ENCODE results near the gene ZFYVE27.

The ZFYVE27 gene

DNA sequence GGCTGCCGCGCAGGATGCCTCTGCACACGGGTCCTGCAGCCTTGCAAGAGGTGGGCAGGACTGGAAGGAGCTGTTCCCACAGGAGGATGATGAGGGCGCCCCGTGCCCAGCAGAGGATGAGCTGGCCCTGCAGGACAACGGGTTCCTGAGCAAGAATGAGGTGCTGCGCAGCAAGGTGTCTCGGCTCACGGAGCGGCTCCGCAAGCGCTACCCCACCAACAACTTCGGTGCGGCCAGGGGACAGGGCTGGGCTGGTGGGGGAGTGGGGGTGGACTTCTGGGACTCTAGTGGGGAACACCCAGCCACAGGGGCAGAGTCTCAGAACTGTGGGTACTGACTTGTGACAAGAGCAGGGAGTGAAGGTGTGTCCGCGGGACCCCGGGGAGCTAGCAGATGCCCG lies 16.0 kb downstream of the ZFYVE27 start:
- no peak for DNase-seq

DNA sequence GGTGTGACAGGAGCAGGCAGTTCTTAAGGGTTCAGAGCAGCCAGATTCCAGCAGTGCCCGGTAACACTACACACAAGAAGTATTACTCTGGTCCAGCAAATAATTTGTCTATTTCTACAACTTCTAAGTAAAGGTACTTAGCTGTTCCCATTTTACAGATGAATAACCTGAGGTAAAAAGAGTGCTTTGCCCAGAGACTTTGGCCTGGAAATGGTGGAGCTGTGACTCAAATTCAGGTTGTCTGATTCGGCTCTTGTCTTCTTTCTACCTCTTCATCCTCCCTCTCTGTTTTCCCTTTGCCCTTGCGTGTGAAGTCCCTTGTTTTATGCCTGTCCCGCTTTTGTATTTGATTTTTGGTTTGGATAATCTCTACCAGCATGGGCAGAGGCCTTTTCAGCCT lies 17.8 kb downstream of the ZFYVE27 start:
- no peak for DNase-seq

DNA sequence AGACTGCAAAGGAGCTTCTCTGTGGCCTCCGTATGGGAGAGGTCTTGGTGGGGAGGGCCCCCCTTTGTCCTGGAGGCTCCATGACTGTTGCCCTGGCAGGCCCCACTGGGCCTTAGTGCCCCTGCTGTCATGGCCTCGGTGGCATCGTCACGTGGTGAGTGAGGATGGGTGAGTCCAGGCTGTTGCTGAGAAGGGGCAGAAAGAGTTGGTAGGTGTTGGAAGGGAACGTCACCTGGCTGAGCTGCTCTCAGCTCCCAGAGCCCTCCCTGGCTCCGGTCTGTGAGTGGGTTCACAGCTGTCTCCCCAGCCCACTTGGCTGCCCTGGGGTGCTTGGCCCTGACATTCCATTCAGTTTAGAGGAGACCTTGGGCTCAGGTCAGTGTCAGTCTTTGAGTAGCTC lies 18.8 kb downstream of the ZFYVE27 start:
- no peak for DNase-seq

DNA sequence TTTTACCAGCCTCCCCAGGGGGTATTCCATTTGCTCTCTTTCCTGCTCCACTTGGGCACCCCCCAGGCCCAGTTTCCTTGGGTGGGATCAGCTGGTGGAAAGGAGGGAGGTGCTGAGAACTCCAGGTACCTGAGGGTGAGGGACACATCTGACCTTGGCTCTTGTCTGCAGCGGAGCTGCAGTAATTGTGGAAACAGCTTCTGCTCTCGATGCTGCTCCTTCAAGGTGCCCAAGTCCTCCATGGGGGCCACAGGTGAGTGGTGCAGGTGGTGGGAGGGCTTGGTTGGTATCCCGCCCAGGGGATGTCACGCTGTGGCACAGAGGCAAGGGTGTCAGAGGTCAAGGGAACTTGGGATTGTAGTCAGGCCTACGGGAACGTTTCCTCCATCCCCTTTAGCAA lies 20.5 kb downstream of the ZFYVE27 start:
- DNase-seq = no peak

DNA sequence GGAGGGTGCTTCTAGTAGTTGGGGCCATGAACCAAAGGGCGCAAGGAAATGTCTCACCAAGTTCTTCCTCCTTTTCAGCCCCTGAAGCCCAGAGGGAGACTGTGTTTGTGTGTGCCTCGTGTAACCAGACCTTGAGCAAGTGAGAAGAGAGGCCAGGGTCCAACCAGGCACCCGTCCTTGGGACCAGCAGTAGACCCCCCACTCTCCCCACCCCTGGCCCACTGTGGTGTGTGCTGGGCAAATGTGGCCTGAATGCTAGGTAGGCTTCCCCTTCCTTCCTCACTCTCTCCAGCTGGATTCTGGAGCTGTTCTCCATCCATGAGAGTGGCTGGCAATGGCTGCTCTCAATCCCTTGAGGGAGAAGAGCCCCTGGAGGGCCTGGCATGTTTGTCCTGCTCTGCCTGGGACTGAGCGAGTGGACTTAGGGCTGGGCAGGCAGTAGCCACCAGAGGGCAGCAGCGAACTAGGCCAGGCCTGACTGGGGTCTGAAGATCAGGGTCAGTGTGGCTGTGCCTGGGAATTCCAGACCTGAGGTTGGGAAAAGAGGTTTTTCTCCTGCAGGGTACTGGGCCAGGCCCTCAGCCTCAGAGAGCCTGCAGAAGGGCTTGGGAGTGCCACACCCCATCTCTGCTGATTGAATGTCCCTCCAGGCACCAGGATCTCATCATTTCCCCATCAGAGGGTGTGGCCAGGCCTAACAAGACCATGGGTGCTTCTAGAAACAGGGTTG lies 22.4 kb downstream of the ZFYVE27 start:
- DNase-seq = no peak

DNA sequence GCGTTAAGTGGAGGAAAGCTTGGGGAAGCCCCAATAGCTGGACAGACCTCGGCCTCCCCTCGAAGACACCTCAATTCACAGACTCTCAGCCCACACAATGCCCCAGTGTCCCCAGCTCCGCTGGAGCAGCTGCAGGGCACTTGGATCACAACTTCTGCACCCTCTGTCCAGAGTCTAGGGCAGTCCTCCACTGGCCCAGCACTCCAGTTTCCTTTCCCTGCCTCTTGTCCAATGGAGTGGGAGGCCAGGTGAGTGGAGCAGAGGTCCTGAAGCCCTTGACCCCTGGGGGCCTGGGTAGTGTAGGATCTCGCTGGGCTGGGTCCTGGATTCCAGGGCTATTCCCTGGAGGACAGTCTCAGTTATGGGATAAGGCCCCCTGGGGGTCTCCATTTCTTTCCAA lies 23.0 kb downstream of the ZFYVE27 start:
- no peak for DNase-seq

DNA sequence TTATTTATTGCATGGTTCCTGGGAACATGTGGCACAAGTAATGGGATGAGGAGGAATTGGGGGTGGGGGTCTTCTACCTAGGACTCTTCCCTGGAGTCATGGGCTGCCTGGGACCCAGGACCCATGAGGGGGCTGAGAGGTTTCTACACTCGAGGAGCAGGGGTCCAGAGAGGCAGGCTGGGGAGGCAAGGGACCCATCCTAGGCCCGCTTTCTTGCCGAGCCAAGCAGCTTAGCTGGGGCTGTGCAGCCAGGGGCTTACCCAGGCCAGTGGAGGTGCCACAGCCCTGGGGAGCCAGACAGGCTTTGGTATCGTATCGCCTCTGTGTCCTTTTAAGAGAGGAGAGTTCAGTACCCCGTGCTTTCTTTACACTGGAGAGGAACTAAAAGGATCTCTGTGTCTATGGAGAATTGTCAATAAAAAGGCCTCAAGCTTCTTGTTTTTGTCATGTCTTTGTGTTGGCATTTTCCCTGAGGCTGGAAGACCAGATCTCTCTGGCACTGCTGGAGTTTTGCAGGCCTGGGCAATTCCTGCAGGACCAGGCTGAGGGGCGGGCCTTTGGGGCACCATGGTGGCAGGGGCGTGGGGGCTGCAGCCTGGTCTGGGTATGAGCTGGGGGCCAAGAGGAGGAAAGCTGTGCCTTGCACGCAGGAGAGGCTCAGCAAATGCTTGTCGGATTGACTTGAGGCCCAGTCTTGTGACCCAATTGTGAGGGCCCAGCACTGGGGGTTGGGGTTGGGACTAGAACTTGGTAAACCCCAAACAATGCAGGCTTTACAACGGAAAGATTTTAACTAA lies 23.7 kb downstream of the ZFYVE27 start:
- DNase-seq = no peak

DNA sequence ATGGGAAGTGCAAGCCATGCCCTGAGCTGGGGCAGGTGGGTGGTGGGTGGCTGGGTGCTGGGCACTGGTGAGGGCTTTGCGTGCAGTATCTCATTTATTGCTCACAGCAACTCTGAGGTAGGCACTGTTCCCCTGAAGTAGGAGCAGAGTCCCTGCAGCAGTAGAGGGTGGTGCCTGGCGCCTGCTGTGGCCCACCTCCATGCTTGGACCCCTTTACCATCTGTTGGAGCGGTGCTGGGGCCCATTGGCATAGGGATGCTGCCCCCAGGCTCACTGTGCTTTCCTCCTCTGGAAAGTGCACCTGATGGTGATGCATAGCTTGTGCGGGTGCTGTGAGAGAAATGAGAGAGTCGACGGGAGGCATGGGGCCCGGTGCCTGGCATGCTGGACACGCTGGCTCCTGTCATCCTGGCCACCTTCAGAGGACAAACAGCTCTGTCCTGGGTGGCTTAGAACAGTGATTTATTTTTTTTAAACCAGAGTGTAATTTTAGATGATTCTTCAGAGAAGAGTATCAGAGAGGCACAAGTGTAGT lies 24.5 kb downstream of the ZFYVE27 start:
- DNase-seq = no peak

DNA sequence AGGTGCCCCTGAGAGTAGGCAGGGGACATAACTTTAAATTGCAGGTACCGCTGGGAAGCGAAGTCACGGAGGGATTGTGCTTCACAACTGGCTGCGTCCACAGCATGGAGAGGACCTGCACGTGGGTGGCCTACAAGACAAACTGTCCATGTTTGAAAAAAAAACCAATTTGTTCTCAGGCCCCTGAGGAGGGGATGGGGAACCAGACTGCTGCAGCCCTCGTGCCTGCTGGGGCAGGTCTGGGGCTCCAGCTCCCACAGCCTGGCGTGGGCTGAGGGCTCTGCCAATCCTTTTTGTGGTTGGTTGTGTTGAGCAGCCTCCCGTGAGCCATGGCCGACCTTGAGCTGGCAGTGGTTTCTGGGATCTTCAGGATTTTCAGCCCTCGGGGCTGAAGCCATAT lies 25.1 kb downstream of the ZFYVE27 start:
- no peak for DNase-seq

DNA sequence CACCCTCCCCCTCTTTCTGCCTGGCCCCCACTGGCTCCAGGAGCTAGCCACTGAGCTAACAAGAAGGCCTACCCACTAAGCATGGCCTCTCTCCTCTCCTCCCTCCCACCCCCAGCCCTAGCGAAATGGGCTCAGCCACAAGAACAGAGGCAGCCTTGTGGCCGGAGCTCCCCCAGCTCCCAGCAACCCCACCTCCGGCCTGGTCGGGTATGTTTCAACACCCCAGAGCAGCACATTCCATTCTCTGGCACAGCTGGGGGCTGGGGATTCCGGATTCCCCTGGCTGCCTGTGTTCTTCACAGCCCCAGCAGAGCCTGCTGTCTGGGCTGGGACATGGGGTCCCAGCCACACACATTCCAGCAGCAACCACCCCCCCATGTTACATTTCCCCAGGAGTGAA lies 25.9 kb downstream of the ZFYVE27 start:
- DNase-seq = no peak

DNA sequence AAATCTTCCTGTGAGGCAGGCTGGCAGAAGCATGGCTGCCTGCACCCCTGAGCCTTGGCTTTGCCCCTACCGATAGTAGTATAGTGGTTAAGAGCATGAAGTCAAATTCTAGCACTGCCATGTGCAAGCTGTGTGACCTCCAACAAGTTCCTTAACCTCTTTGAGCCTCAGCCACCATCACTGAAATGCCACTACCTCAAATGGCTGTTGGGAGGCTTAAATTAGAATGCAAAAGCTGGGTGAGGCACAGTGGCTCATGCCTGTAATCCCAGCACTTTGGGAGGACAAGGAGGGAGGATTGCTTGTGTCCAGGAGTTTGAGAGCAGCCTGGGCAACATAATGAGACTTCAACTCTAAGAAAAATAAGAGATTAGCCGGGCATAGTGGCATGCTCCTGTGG lies 26.5 kb downstream of the ZFYVE27 start:
- DNase-seq = no peak

DNA sequence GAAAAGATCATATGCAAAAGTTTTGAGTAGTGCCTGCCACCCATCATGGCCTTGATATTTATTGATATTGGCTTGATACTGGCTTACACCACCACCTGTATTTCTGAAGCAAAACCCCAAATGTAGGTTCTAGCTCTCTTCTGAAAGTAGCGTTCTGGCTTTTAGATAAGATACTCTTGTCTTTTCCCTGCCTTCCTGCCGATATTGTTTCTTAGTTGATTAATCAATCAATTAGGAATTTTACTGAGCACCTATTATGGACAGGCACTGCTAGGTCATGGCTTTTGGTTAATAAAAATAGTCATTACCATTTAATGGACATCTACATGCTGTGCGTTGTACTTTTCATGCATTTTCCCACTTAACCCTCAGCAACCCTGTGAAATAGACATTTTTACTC lies 27.0 kb downstream of the ZFYVE27 start:
- no peak for DNase-seq

DNA sequence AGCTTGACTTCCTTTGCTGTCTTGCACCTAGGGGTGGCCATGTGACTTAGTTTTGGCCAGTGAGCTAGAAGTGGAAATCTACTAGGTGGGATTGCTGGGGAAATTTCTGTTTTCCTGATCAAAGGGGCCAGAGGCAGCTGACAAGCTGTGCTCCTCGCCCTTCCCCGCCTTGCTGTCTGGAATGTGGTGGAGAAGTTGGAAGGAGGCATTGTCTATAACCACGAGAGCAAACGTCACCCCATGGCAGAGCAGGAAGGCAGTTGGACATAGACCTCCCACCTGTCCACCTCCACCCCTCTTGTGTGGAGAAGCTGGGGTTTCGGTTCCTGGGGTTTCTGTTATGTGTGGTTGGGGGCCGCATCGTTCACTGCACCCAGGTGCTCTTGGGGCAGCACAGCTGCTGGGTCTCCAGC lies 27.6 kb downstream of the ZFYVE27 start:
- no peak for DNase-seq

DNA sequence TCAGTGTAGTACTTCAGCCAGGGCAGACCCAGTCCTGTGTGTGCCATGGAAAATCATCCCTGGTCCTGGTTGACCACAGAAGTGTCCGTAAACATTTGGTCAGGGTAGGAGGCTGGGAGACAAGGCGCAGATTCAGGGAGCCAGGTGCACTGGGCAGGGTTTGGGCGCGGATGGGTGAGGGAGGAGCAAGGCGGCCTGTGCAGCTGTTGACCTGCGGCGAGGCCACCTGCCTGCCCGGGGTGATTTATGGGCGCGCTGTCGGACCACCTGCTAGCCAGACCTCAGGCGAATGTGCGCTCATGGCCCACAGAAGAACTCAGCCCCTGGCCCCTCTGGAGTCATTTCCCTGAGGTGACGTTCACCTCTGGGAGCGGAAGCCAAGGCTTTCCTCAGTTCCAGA lies 28.3 kb downstream of the ZFYVE27 start:
- no peak for DNase-seq

DNA sequence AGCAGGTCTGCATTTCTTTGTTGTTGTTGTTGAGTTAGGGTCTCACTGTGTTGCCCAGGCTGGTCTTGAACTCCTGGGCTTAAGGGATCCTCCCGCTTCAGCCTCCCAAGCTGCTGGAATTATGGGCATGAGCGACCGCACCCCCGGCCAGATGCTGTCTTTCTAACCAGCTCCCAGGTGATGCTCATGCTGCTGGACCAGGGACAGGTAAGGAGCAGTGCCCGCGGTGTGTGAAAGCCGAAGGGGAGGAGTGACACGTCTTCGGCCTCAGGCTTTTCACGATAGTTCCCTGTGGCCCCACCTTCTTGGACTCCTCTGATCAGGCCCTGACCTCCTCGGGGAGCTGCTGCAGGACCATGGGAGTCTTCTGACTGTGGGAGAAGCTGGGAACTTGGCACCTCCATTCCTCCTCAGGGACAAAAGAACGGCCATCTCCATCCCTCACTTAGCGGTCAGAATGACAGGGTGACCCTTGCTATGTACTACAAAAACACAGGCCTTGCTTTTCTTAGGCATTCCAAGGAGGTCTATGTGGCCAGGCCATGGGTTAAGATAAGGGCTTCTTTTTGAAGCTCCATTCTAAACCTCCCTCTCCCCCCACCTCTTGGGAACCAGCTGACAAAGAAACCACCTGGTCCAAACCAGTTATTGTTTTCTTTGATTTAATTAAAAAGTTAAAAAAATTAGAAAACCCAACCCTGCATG lies 29.3 kb downstream of the ZFYVE27 start:
- DNase-seq = no peak

DNA sequence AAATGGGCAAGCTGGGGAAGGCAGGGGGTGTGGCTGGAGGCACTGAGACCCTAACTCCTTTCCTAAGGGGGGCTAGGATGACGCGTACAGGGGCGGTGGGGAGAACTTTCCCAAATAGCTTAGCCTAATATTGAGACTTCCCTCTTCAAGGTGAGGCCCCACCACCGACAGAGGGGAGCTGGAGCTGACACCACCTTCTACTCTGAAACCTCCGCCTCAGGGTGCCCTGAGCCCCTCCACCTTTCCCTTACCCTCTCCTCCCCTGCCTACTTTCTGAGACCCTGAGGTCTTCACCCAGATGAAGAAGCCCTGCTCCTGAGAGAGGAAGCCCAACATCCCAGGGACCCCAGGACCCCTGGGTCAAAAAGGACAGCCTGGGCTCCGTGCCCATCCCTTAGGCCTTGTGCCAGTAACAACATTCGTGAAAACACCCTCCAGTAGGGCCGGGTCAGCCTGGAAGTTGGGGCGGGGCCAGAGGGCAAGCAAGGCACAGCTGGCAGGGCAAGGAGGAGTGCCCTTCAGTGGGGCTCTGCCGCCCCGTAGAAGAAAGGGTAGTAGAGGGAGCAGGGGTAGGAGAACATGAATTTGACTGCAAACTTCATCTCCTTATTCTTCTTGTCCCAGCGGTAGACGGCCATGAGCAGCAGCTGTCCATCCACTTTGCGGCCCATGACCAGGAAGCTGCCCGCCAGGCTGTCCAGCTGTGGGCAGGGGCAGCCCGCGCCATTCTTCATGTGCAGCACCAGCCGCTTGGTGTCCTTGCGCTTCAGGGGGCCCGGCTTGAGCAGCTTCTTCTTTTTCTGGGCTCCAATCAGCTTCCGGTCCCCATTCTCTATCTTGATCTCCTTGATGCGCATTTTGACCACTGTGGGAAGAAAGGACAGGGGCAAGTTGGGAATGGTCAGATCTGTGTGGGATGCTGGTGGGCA lies 30.3 kb downstream of the ZFYVE27 start:
- DNase-seq = no peak

DNA sequence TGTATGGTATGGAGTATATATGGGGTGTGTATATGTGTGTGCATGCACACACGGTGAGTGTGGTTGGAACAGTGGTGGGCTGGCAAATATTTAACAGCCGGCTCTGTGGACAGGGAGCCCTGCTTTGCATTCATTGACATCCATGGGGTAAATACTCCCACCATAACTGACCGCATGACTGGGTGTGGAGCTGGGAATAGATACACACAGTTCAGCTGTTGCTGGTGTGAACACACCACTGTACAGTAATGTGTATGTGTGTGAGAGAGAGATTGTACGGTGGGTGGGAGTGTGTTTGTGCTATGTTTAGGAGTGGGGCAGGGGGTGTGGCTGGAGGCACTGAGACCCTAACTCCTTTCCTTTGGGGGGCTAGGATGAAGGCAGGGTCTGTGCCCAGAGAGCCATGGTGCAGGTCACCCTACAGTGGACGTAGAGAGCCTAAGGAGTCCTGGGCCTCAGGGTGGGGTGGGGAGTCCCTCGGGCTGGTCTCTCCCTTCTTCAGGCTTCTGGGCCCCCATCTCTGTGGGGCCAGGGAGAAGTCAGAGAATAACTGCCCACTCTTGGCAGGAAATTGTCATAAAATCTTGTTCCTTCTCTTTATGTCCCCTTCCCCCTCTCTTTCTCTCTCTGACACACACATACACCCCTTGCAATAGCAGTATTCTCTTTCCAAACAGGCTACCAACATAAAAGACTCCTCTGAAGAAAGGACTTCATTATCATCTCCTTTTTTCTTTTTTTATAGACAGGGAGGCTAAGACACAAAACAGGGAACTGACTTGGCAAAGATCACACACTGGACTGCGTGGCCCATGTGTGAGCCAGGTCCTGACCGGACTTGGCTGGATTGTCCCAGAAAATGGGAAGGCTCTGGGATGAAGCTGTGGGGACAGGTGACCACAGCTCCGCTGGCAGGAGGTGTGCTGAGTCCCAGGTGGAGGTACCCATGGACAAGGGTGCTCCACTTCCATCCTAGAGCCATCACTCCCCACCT lies 31.7 kb downstream of the ZFYVE27 start:
- DNase-seq = no peak

DNA sequence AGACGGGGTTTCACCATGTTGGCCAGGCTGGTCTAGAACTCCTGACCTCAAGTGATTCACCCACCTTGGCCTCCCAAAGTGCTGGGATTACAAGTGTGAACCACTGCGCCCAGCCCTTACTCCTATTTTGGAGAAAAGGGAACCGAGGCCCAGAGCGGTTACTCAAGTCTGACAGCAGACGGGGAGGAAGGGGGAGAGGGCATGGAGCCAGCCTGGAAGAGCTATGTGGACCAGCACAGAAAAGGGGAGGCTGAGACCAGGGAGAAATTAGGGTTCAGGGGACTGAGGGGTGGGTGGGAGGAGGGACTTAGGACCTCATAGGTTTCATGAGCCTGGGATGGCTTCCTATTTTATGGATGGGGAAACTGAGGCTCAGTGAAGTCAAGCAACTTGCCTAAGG lies 33.3 kb downstream of the ZFYVE27 start:
- DNase-seq = no peak

DNA sequence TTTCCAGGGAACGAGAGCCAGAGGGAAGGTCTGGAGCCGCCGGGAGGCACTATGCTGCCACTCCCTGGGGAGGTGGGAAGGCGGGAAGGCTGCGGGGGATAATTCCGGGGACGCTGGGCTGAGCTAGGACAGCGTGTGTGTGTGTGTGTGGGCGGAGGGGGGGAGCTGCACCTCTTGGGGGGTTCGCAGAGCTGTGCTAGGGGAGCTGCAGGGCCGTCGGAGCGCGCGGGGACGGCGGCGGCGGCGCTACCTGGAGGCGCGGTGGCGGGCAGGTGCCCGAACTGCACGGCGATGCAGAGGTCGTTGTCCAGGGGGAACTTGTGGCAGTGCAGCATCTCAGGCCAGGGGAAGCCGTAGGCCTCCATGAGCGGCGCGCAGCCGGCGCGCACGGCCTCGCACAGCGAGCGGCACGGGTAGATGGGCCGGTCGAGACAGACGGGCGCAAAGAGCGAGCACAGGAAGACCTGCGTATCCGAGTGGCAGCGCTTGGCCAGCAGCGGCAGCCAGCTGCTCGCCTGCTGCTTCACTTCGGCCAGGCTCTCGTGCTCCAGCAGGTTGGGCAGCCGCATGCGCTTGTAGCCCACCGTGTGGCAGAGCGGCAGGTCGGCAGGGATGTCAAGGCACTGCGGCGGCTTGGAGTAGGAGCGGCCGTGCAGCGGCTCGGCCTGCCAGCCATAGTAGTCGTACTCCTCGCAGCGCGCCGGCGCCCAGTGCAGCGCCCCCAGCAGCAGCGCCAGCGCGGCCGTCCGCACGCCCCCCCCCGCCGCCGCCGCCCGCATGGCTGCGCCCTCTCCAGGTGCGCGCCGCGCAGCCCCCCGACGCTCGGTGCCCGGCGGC lies 34.3 kb downstream of the ZFYVE27 start:
- peak; percentile 34 for DNase-seq
